ENCODE results near the gene SRSF11.

The SRSF11 gene

GRCh38 chr1:70239940-70240339 is 18.8 kb downstream of the SRSF11 start:
- TF ChIP-seq EZH2 (IDR thresholded peaks at IDR 0.05; ENCODE audit: borderline replicate concordance, low read depth, low read length, severe bottlenecking) (no peak), CTCF (IDR thresholded peaks at IDR 0.05; ENCODE audit: borderline replicate concordance, extremely low read depth, low read length, poor library complexity, severe bottlenecking) (no peak)
- H3K79me2 ChIP-seq (ENCODE audit: insufficient read depth, low read length): peaks cover 45% of the 10 kb centered on the region

DNA sequence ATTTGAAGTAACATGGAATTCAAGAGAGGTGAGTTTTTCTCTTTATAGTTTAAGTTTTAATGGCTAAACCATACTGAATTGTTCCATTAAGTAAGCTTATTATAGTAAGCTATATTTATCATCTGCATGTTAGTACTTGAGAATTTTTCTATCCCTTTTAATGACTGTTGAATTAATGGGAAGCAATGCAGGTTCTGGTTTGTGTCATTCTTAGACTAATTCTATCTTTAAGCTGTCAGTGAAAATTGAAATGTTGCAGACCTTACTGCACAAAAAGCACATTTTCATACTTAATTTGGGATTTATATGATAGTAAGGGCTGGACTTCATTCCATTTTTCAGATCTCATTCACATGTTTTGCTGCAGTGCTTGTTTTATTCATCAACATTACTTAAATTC is 25.9 kb downstream of the SRSF11 start:
- no peaks in the 10 kb centered on the region for H3K4me1 ChIP-seq (ENCODE audit: insufficient read depth, low read length)
- DNase-seq: no peak
- H3K27me3 ChIP-seq (ENCODE audit: insufficient read depth, low read length, poor library complexity): no peaks in the 10 kb centered on the region
- no peaks in the 10 kb centered on the region for H3K9me3 ChIP-seq (ENCODE audit: insufficient read depth, low read length, severe bottlenecking)
- peaks cover 100% of the 10 kb centered on the region for H3K36me3 ChIP-seq (ENCODE audit: insufficient read depth, low read length)
- no peak overlapping the region for H3K27ac ChIP-seq (ENCODE audit: low read length)
- no peak for ATAC-seq (ENCODE audit: insufficient read depth, low read depth)
- H3K79me2 ChIP-seq (ENCODE audit: insufficient read depth, low read length): peaks cover 17% of the 10 kb centered on the region; the same call in 1 of the 2 replicates
- TF ChIP-seq CTCF (IDR thresholded peaks at IDR 0.05; ENCODE audit: borderline replicate concordance, extremely low read depth, low read length, poor library complexity, severe bottlenecking) (no peak), EZH2 (IDR thresholded peaks at IDR 0.05; ENCODE audit: borderline replicate concordance, low read depth, low read length, severe bottlenecking) (no peak)
- no peak overlapping the region for H3K4me2 ChIP-seq (ENCODE audit: insufficient read depth, low read length)
- H4K20me1 ChIP-seq (ENCODE audit: insufficient read depth, low read length): peaks cover 33% of the 10 kb centered on the region
- no peak overlapping the region for H3K4me3 ChIP-seq (ENCODE audit: low read depth in 1 of 2, low read length in 2 of 2)
- H3K9ac ChIP-seq (ENCODE audit: low read depth, low read length): no peak overlapping the region
- no peak overlapping the region for H2AFZ ChIP-seq (ENCODE audit: low read depth, low read length)

More at GRCh38 chr1:70239940-70240339, 18.8 kb downstream of the SRSF11 start:
- Histone ChIP-seq H3K36me3 (ENCODE audit: insufficient read depth, low read length) (peaks cover 98% of the 10 kb centered on the region), H2AFZ (ENCODE audit: low read depth, low read length) (no peak overlapping the region), H4K20me1 (ENCODE audit: insufficient read depth, low read length) (peaks cover 36% of the 10 kb centered on the region), H3K9ac (ENCODE audit: low read depth, low read length) (no peak overlapping the region), H3K27ac (ENCODE audit: low read length) (no peak overlapping the region), H3K4me2 (ENCODE audit: insufficient read depth, low read length) (no peak overlapping the region), H3K9me3 (ENCODE audit: insufficient read depth, low read length, severe bottlenecking) (no peaks in the 10 kb centered on the region), H3K27me3 (ENCODE audit: insufficient read depth, low read length, poor library complexity) (no peaks in the 10 kb centered on the region), H3K4me3 (ENCODE audit: low read depth in 1 of 2, low read length in 2 of 2) (no peak overlapping the region), H3K4me1 (ENCODE audit: insufficient read depth, low read length) (no peaks in the 10 kb centered on the region)
- no peak for DNase-seq
- ATAC-seq (ENCODE audit: insufficient read depth, low read depth): no peak

- no peaks in the 10 kb centered on the region for H3K4me1 ChIP-seq (ENCODE audit: insufficient read depth, low read length)
- H3K27me3 ChIP-seq (ENCODE audit: insufficient read depth, low read length, poor library complexity): no peaks in the 10 kb centered on the region
- H3K4me3 ChIP-seq (ENCODE audit: low read depth in 1 of 2, low read length in 2 of 2): no peak overlapping the region
- no peak overlapping the region for H3K27ac ChIP-seq (ENCODE audit: low read length)
- TF ChIP-seq EZH2 (IDR thresholded peaks at IDR 0.05; ENCODE audit: borderline replicate concordance, low read depth, low read length, severe bottlenecking) (no peak), CTCF (IDR thresholded peaks at IDR 0.05; ENCODE audit: borderline replicate concordance, extremely low read depth, low read length, poor library complexity, severe bottlenecking) (no peak)
- H2AFZ ChIP-seq (ENCODE audit: low read depth, low read length): no peak overlapping the region
- H3K4me2 ChIP-seq (ENCODE audit: insufficient read depth, low read length): no peak overlapping the region
- DNase-seq (no peak), ATAC-seq (ENCODE audit: insufficient read depth, low read depth) (no peak)
- peaks cover 28% of the 10 kb centered on the region; the same call in 1 of the 2 replicates for H4K20me1 ChIP-seq (ENCODE audit: insufficient read depth, low read length)
- H3K36me3 ChIP-seq (ENCODE audit: insufficient read depth, low read length): peaks cover 100% of the 10 kb centered on the region
- peaks cover 17% of the 10 kb centered on the region; the same call in 1 of the 2 replicates for H3K79me2 ChIP-seq (ENCODE audit: insufficient read depth, low read length)
- H3K9me3 ChIP-seq (ENCODE audit: insufficient read depth, low read length, severe bottlenecking): no peaks in the 10 kb centered on the region
- no peak overlapping the region for H3K9ac ChIP-seq (ENCODE audit: low read depth, low read length)
Observed at GRCh38 chr1:70247768-70248167, 26.6 kb downstream of the SRSF11 start.

DNA sequence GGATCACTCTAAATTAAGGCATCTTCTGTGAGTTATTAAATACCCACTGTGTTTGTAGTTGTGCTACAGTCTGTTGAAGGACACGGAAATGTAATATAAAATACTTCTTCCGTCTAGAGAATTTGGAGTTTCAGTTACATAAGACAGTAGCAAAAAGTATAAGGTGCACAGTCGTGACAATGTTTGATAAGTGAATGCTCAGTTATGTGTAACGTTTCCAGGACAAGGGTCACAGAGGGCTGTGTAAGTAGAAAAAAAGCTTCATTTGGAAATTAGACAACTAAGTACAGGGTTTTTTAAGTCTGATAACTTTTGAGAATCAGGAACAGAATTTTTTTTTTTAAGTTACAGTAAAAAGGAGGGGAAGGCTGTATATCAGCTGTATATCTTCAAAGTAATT is 27.5 kb downstream of the SRSF11 start:
- Histone ChIP-seq H3K4me3 (ENCODE audit: low read depth in 1 of 2, low read length in 2 of 2) (no peak overlapping the region), H3K9ac (ENCODE audit: low read depth, low read length) (no peak overlapping the region), H3K36me3 (ENCODE audit: insufficient read depth, low read length) (peaks cover 96% of the 10 kb centered on the region), H2AFZ (ENCODE audit: low read depth, low read length) (no peak overlapping the region), H3K27me3 (ENCODE audit: insufficient read depth, low read length, poor library complexity) (no peaks in the 10 kb centered on the region), H3K79me2 (ENCODE audit: insufficient read depth, low read length) (peaks cover 14% of the 10 kb centered on the region; the same call in 1 of the 2 replicates), H3K9me3 (ENCODE audit: insufficient read depth, low read length, severe bottlenecking) (no peaks in the 10 kb centered on the region), H4K20me1 (ENCODE audit: insufficient read depth, low read length) (peaks cover 23% of the 10 kb centered on the region; the same call in 1 of the 2 replicates), H3K4me2 (ENCODE audit: insufficient read depth, low read length) (no peak overlapping the region), H3K4me1 (ENCODE audit: insufficient read depth, low read length) (no peaks in the 10 kb centered on the region), H3K27ac (ENCODE audit: low read length) (no peak overlapping the region)
- DNase-seq (no peak), ATAC-seq (ENCODE audit: insufficient read depth, low read depth) (no peak)
- TF ChIP-seq CTCF (IDR thresholded peaks at IDR 0.05; ENCODE audit: borderline replicate concordance, extremely low read depth, low read length, poor library complexity, severe bottlenecking): no peak
- TF ChIP-seq EZH2 (IDR thresholded peaks at IDR 0.05; ENCODE audit: borderline replicate concordance, low read depth, low read length, severe bottlenecking): no peak

Data from DND-41 (cell line).